HepG2 (cell line): ENCODE data around the gene TAC3. TPM values are rescaled to one million over a fixed set of nuclear protein-coding genes. Genes with fewer than 3 reads are reported as not detected.

Experiments
- ATAC-seq: fragments of 200-7000 bp; cut with Tn5 transposase; 3 replicates; pipeline ENCODE4 v1.9.1; 2020; ENCODE audit warnings: mild to moderate bottlenecking, moderate library complexity
- BruUV-seq: library from RNA; stranded (reverse); fragments of 400-500 nt; replicated peaks from 2 replicates; lab custom pipeline; 2021; lab: Mats Ljungman, UMichigan
- CTCF ChIA-PET: fragments of 300-600 bp; formaldehyde crosslinking; extraction: SDS; loops from one replicate; lab custom pipeline; 2021; ENCODE audit warnings: low total read pairs, inconsistent platforms, low intra/inter-chr PET ratio; lab: Yijun Ruan, JAX
- POLR2A ChIA-PET: fragments of 350-600 bp; sonication (Branson Sonifier 250); formaldehyde crosslinking; loops from one replicate; lab custom pipeline; 2020; ENCODE audit warnings: antibody characterized with exemption, inconsistent platforms; lab: Yijun Ruan, JAX
- DNase-seq: peaks from one replicate; pipeline ENCODE4 v3.0.0-alpha.2; 2015; ENCODE audit warnings: low spot score
- FAIRE-seq: peaks from 3 replicates; lab custom pipeline; 2011; peaks lifted over from hg19 to GRCh38; lab: Jason Lieb, UNC
- H2AFZ ChIP-seq: one replicate; pipeline ENCODE4 v1.6.1; 2011; ENCODE audit warnings: low read length, inconsistent platforms
- H3K27ac ChIP-seq: fragments of 300-600 bp; 3 replicates; pipeline ENCODE4 v1.8.0; 2011; ENCODE audit warnings: mixed run types, mild to moderate bottlenecking, mixed read lengths, low read length, inconsistent platforms; ENCODE audit not compliant: insufficient read depth; ENCODE audit errors: extremely low read length
- H3K27me3 ChIP-seq, 2 experiments: fragments of 200-600 bp in 1 of 2; 2 replicates in 1 of 2; 3 replicates in 1 of 2; pipeline versions ENCODE4 v1.6.0 to v1.8.0; 2011; ENCODE audit warnings: low read length in 2 of 2, mild to moderate bottlenecking in 2 of 2, moderate library complexity in 2 of 2, inconsistent platforms in 1 of 2; ENCODE audit not compliant: insufficient read depth in 2 of 2, control insufficient read depth in 1 of 2
- H3K36me3 ChIP-seq, 2 experiments: fragments of 200-600 bp in 1 of 2; replicated peaks in 1 of 2; 2 replicates in 1 of 2; 3 replicates in 1 of 2; pipeline versions ENCODE4 v1.5.1 to v1.8.0; 2011; ENCODE audit warnings: low read length in 2 of 2, inconsistent platforms in 1 of 2; ENCODE audit not compliant: insufficient read depth in 2 of 2, control insufficient read depth in 1 of 2
- H3K4me1 ChIP-seq: 2 replicates; pipeline ENCODE4 v1.5.1; 2012; ENCODE audit warnings: low read length, inconsistent platforms; ENCODE audit not compliant: insufficient read depth
- H3K4me2 ChIP-seq: 2 replicates; pipeline ENCODE4 v1.6.0; 2011; ENCODE audit warnings: low read depth, low read length, inconsistent platforms
- H3K4me3 ChIP-seq, 3 experiments: fragments of 200-600 bp in 1 of 3; sonication (generic), shearing (Covaris generic) in 1 of 3; replicated peaks in 1 of 3; 2 replicates each; pipeline ENCODE4 v1.5.1; 2011 to 2016; ENCODE audit warnings: low read length in 3 of 3, inconsistent platforms in 2 of 3, low read depth in 2 of 3, mild to moderate bottlenecking in 2 of 3, control low read depth in 1 of 3, mixed read lengths in 1 of 3; ENCODE audit not compliant: insufficient read depth in 1 of 3
- H3K79me2 ChIP-seq: one replicate; pipeline ENCODE4 v1.6.1; 2011; ENCODE audit warnings: low read length, inconsistent platforms; ENCODE audit not compliant: insufficient read depth
- H3K9ac ChIP-seq: 2 replicates; pipeline ENCODE4 v1.6.0; 2011; ENCODE audit warnings: mild to moderate bottlenecking, low read depth, low read length, inconsistent platforms; ENCODE audit not compliant: insufficient read depth
- H3K9me3 ChIP-seq: 2 replicates; pipeline ENCODE4 v1.5.1; 2012; ENCODE audit warnings: mild to moderate bottlenecking, low read length
- H4K20me1 ChIP-seq: 2 replicates; pipeline ENCODE4 v1.6.0; 2011; ENCODE audit warnings: inconsistent platforms, mild to moderate bottlenecking, low read length, moderate library complexity; ENCODE audit not compliant: insufficient read depth
- FOSL1 ChIP-seq: sonication (generic); formaldehyde crosslinking; IDR thresholded peaks from 2 replicates; pipeline ENCODE4 v1.9.0; 2021; ENCODE audit warnings: missing genetic modification reagents, borderline replicate concordance
- FOXP1 ChIP-seq, 2 experiments: fragments of 450-650 bp in 1 of 2; IDR thresholded peaks; 2 replicates each; pipeline ENCODE4 v1.6.1; 2017 to 2018; ENCODE audit warnings: antibody characterized with exemption in 1 of 2
- KMT2B ChIP-seq: IDR thresholded peaks from 2 replicates; pipeline ENCODE4 v1.6.1; 2016; ENCODE audit warnings: missing genetic modification reagents, missing compliant biosample characterization
- MXD4 ChIP-seq: IDR thresholded peaks from 2 replicates; pipeline ENCODE4 v1.6.1; 2016; ENCODE audit warnings: mild to moderate bottlenecking, missing biosample characterization, missing genetic modification reagents
- MYC ChIP-seq: sonication (generic); formaldehyde crosslinking; IDR thresholded peaks from 2 replicates; pipeline ENCODE4 v1.9.0; 2021; ENCODE audit warnings: missing genetic modification reagents, borderline replicate concordance
- WIZ ChIP-seq: sonication (generic); formaldehyde crosslinking; IDR thresholded peaks from 2 replicates; pipeline ENCODE4 v1.5.1; 2020; ENCODE audit warnings: mild to moderate bottlenecking, missing genetic modification reagents
- ZFAT ChIP-seq: sonication (generic); formaldehyde crosslinking; conservative IDR thresholded peaks from 2 replicates; pipeline ENCODE4 v1.8.1; 2023; ENCODE audit warnings: missing genetic modification reagents, inconsistent platforms
- ZMYM2 ChIP-seq: sonication (generic); formaldehyde crosslinking; IDR thresholded peaks from 2 replicates; pipeline ENCODE4 v1.8.0; 2022; ENCODE audit warnings: mild to moderate bottlenecking, missing genetic modification reagents
- ZNF546 ChIP-seq: sonication (generic); formaldehyde crosslinking; conservative IDR thresholded peaks from 2 replicates; pipeline ENCODE4 v1.8.1; 2023; ENCODE audit warnings: mild to moderate bottlenecking, missing genetic modification reagents
- ZNF552 ChIP-seq: sonication (generic); formaldehyde crosslinking; IDR thresholded peaks from 2 replicates; pipeline ENCODE4 v1.9.0; 2022; ENCODE audit warnings: missing genetic modification reagents, mild to moderate bottlenecking, borderline replicate concordance
- ZNF883 ChIP-seq: sonication (generic); formaldehyde crosslinking; IDR thresholded peaks from 2 replicates; pipeline ENCODE4 v1.5.1; 2020; ENCODE audit warnings: mild to moderate bottlenecking, missing genetic modification reagents; ENCODE audit errors: not compliant biosample characterization
- WGBS: methylation state at CpG from one replicate; pipeline ENCODE4 v1.1.6; 2017; ENCODE audit warnings: low lambda C conversion rate; 5-methylcytosine and 5-hydroxymethylcytosine counted together
- in situ Hi-C: cut with HindIII; loops from 2 replicates; pipeline ENCODE4 v1.10.0; 2017; ENCODE audit warnings: low pct_unique_long_range_greater_than_20kb; ENCODE audit not compliant: extremely low pct_ligation_motif_present
- intact Hi-C: fragments of 100-400 bp; cut with micrococcal nuclease; formaldehyde crosslinking; loops from one replicate; pipeline ENCODE4 v1.10.0; 2022; ENCODE audit not compliant: unreplicated experiment
- polyA plus RNA-seq, 8 experiments: library from polyadenylated mRNA; depleted of rRNA in 3 of 8; stranded (reverse) in 7 of 8; unstranded in 1 of 8; fragments of >200 nt; fragmentation: Illumina TruSeq in 4 of 8; extraction: Trizol in 4 of 8; gene quantifications; 2 replicates each; pipeline versions ENCODE4 v1.2.1 to v1.2.3, GENCODE V29; 2011 to 2016; ENCODE audit warnings: low read depth in 4 of 8, missing spikeins in 1 of 8, mixed read lengths in 1 of 8; ENCODE audit not compliant: insufficient read depth in 1 of 8
- total RNA-seq, 5 experiments: library from RNA; depleted of rRNA; stranded (reverse); fragments of >200 nt; fragmentation: Illumina TruSeq; extraction: Trizol; gene quantifications; 2 replicates each; pipeline ENCODE4 v1.2.3, GENCODE V29; 2016; ENCODE audit warnings: low read depth in 1 of 5
- TF ChIP-seq, protein P1 (sequence below): sonication (generic); formaldehyde crosslinking; conservative IDR thresholded peaks from 2 replicates; pipeline ENCODE4 v1.8.0; 2022; ENCODE audit warnings: low read depth, missing genetic modification reagents
- TF ChIP-seq, protein P2 (sequence below): sonication (generic); formaldehyde crosslinking; IDR thresholded peaks from 2 replicates; pipeline ENCODE4 v1.4.0; 2020; ENCODE audit warnings: mild to moderate bottlenecking, missing genetic modification reagents, borderline replicate concordance
- TF ChIP-seq, protein P3 (sequence below): sonication (generic); formaldehyde crosslinking; IDR thresholded peaks from 2 replicates; pipeline ENCODE4 v1.8.1; 2023; ENCODE audit warnings: mild to moderate bottlenecking, missing genetic modification reagents, borderline replicate concordance

TAC3 gene
- total and polyA plus RNA-seq, 2 of the 13 experiments (the other 11 are each of a cell fraction or from before 2014, with no cell fraction given): 0.13 to 0.15 TPM

DNA sequence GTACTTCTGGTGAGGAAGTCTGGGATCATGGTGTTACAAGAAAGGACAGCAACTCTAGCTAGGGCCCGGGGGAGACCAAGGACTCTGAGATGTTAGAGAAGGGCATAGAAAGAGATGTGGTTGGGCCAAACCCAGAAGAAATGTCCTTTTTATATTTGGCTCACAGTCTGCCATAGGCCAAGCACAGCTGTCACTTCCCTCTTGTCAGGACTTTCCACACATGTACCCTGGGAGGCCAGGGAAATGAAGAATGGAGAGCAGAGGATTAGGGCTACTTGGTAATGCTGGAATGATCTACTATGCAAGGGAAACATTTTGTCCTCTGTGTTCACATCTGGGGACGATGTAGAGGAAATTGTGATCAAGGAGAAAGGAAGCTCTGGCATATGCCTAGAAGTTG, 24.4 kb upstream of the TAC3 start:
- Histone ChIP-seq H4K20me1 (no peaks in the 10 kb centered on the region), H3K9ac (no peak overlapping the region), H3K79me2 (no peaks in the 10 kb centered on the region), H3K36me3 (no peaks in the 10 kb centered on the region), H3K27me3 (no peaks in the 10 kb centered on the region), H3K9me3 (no peaks in the 10 kb centered on the region), H3K27ac (no peak overlapping the region), H3K4me3 (no peak overlapping the region), H3K4me1 (no peaks in the 10 kb centered on the region), H2AFZ (no peak overlapping the region), H3K4me2 (no peak overlapping the region)
- no peak for FAIRE-seq
- in situ Hi-C loops: no loop called here
- ChIA-PET POLR2A (no interaction called here), CTCF (no interaction called here)
- TF ChIP-seq, protein P1, sequence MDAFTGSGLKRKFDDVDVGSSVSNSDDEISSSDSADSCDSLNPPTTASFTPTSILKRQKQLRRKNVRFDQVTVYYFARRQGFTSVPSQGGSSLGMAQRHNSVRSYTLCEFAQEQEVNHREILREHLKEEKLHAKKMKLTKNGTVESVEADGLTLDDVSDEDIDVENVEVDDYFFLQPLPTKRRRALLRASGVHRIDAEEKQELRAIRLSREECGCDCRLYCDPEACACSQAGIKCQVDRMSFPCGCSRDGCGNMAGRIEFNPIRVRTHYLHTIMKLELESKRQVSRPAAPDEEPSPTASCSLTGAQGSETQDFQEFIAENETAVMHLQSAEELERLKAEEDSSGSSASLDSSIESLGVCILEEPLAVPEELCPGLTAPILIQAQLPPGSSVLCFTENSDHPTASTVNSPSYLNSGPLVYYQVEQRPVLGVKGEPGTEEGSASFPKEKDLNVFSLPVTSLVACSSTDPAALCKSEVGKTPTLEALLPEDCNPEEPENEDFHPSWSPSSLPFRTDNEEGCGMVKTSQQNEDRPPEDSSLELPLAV (CRISPR knock-in tag): no peak
- TF ChIP-seq MYC (CRISPR knock-in tag): no peak
- TF ChIP-seq FOSL1: no peak
- TF ChIP-seq ZNF546: no peak
- no peak for TF ChIP-seq ZNF883 (CRISPR knock-in tag)
- no peak for TF ChIP-seq ZNF552 (CRISPR knock-in tag)
- intact Hi-C loops: no loop called here
- no TSS peak for BruUV-seq
- ATAC-seq: no peak
- DNase-seq: no peak
- WGBS: 65% methylated on average over 2 of the region's 2 CpGs

DNA sequence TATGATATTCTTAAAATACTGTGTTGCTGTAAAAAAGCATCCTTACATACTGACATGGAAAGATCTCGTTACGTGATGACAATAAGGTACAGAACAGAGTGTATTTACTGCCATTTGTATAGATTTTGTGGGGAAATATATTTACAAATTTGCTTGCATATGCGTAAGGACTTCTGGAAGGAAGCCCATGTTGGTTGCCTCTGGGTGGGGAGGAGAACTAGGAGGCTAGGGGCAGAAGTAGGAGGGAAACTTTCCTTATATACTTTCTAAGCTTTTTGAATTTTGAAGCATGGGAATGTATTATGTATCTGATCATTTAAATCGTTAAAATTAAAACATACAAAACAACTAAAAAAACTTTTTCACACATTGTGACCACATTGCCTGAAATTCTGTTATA, 23.9 kb upstream of the TAC3 start:
- 80% methylated on average over 4 of the region's 4 CpGs for WGBS
- Histone ChIP-seq H3K9me3 (no peaks in the 10 kb centered on the region), H3K4me1 (no peaks in the 10 kb centered on the region), H3K9ac (no peak overlapping the region), H3K4me2 (no peak overlapping the region), H3K36me3 (no peaks in the 10 kb centered on the region), H4K20me1 (no peaks in the 10 kb centered on the region), H2AFZ (no peak overlapping the region), H3K27me3 (no peaks in the 10 kb centered on the region), H3K27ac (no peak overlapping the region), H3K4me3 (no peak overlapping the region), H3K79me2 (no peaks in the 10 kb centered on the region)
- ATAC-seq (no peak), FAIRE-seq (no peak), DNase-seq (no peak)
- intact Hi-C loops: no loop called here
- no TSS peak for BruUV-seq
- ChIA-PET POLR2A (no interaction called here), CTCF (no interaction called here)
- in situ Hi-C loops: no loop called here
- TF ChIP-seq, protein P2, sequence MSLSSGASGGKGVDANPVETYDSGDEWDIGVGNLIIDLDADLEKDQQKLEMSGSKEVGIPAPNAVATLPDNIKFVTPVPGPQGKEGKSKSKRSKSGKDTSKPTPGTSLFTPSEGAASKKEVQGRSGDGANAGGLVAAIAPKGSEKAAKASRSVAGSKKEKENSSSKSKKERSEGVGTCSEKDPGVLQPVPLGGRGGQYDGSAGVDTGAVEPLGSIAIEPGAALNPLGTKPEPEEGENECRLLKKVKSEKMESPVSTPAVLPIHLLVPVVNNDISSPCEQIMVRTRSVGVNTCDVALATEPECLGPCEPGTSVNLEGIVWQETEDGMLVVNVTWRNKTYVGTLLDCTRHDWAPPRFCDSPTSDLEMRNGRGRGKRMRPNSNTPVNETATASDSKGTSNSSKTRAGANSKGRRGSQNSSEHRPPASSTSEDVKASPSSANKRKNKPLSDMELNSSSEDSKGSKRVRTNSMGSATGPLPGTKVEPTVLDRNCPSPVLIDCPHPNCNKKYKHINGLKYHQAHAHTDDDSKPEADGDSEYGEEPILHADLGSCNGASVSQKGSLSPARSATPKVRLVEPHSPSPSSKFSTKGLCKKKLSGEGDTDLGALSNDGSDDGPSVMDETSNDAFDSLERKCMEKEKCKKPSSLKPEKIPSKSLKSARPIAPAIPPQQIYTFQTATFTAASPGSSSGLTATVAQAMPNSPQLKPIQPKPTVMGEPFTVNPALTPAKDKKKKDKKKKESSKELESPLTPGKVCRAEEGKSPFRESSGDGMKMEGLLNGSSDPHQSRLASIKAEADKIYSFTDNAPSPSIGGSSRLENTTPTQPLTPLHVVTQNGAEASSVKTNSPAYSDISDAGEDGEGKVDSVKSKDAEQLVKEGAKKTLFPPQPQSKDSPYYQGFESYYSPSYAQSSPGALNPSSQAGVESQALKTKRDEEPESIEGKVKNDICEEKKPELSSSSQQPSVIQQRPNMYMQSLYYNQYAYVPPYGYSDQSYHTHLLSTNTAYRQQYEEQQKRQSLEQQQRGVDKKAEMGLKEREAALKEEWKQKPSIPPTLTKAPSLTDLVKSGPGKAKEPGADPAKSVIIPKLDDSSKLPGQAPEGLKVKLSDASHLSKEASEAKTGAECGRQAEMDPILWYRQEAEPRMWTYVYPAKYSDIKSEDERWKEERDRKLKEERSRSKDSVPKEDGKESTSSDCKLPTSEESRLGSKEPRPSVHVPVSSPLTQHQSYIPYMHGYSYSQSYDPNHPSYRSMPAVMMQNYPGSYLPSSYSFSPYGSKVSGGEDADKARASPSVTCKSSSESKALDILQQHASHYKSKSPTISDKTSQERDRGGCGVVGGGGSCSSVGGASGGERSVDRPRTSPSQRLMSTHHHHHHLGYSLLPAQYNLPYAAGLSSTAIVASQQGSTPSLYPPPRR (CRISPR knock-in tag): no peak
- TF ChIP-seq FOXP1 (IDR thresholded peaks at IDR 0.05) (no peak), FOXP1 (CRISPR knock-in tag; IDR thresholded peaks at IDR 0.05) (no peak), ZFAT (no peak), ZMYM2 (CRISPR knock-in tag) (no peak), MXD4 (CRISPR knock-in tag) (no peak), KMT2B (CRISPR knock-in tag) (no peak), WIZ (no peak)
- TF ChIP-seq, protein P3, sequence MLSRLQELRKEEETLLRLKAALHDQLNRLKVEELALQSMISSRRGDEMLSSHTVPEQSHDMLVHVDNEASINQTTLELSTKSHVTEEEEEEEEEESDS (CRISPR knock-in tag): no peak
